Cardiac fibroblast (primary cell): Measurements from ENCODE around the gene DNAJC25.
A peak's percentile ranks its signal among the peaks of the same experiment; 100 is the strongest.
"Not testable (repeated sequence)": the region's sequence is repeated elsewhere in the genome, so short reads cannot be mapped to it uniquely, and the experiment has no call there.

ENCODE experiments used
- DNase-seq, 2 donors: peaks; one replicate each; pipeline versions ENCODE4 v3.0.0 to v3.0.0-alpha.2; 2010; ENCODE audit warnings: low read depth in 2 of 2
- H3K4me3 ChIP-seq, 2 donors: replicated peaks in 1 of 2; 1 replicate in 1 of 2; 2 replicates in 1 of 2; pipeline ENCODE4 v1.5.1; 2011; ENCODE audit warnings: low read depth in 2 of 2, low read length in 2 of 2, mild to moderate bottlenecking in 2 of 2, moderate library complexity in 1 of 2
- TF ChIP-seq, protein P1 (sequence below): IDR thresholded peaks from one replicate; pipeline ENCODE4 v1.5.1; 2011; ENCODE audit warnings: low read depth, mild to moderate bottlenecking, low read length, inconsistent platforms

The DNAJC25 gene

GRCh38 chr9:111610149-111610548 is 21.0 kb upstream of the DNAJC25 start:
- no peak for DNase-seq
- no peak overlapping the region for H3K4me3 ChIP-seq
- TF ChIP-seq, protein P1, sequence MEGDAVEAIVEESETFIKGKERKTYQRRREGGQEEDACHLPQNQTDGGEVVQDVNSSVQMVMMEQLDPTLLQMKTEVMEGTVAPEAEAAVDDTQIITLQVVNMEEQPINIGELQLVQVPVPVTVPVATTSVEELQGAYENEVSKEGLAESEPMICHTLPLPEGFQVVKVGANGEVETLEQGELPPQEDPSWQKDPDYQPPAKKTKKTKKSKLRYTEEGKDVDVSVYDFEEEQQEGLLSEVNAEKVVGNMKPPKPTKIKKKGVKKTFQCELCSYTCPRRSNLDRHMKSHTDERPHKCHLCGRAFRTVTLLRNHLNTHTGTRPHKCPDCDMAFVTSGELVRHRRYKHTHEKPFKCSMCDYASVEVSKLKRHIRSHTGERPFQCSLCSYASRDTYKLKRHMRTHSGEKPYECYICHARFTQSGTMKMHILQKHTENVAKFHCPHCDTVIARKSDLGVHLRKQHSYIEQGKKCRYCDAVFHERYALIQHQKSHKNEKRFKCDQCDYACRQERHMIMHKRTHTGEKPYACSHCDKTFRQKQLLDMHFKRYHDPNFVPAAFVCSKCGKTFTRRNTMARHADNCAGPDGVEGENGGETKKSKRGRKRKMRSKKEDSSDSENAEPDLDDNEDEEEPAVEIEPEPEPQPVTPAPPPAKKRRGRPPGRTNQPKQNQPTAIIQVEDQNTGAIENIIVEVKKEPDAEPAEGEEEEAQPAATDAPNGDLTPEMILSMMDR, result no peak

DNA sequence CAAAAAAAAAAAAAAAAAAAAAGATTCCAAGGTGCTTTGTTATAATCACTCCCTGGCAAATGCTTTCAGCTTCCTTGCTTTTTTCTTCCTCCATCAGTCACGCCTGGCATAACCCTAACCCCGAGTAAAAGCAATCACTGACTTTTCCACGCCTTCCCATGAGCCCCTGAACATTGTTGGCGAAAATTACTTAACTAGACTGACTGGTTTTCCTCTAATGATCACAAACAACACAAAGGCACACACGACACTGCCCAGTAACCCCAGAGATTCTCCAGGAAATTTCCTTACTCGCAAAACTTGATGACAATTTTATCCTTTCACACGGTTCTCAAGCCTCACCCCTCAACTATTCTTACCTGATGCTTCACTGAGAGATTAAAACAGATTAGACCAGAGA is 20.3 kb upstream of the DNAJC25 start:
- TF ChIP-seq, protein P1, result no peak
- H3K4me3 ChIP-seq, result no peak overlapping the region
- no peak for DNase-seq

GRCh38 chr9:111613436-111614040 is 17.6 kb upstream of the DNAJC25 start:
- no peak overlapping the region for H3K4me3 ChIP-seq
- DNase-seq, result no peak
- TF ChIP-seq, protein P1, result no peak

DNA sequence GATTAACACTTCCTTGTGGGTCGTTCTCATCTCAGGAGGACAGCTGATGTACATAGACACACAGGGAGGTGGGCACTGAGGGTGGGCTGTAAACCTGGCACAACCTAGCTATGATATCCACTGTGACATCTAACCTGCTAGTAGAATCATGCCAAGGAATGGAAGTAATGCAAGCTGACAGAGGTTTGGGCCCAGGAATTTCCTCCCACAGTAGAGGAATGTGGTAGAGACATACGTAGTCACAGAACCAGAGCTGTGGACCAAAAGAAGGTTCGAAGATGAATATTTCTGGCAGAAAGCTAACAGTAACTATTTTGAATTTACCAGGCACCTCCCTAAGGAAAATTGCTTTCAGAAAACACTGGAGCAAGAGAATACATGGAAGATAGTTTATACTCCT is 15.2 kb upstream of the DNAJC25 start:
- no peak overlapping the region for H3K4me3 ChIP-seq
- TF ChIP-seq, protein P1, result no peak
- no peak for DNase-seq

- not testable (repeated sequence) for H3K4me3 ChIP-seq, DNase-seq
Observed at GRCh38 chr9:111617349-111617748, 13.8 kb upstream of the DNAJC25 start.

DNA sequence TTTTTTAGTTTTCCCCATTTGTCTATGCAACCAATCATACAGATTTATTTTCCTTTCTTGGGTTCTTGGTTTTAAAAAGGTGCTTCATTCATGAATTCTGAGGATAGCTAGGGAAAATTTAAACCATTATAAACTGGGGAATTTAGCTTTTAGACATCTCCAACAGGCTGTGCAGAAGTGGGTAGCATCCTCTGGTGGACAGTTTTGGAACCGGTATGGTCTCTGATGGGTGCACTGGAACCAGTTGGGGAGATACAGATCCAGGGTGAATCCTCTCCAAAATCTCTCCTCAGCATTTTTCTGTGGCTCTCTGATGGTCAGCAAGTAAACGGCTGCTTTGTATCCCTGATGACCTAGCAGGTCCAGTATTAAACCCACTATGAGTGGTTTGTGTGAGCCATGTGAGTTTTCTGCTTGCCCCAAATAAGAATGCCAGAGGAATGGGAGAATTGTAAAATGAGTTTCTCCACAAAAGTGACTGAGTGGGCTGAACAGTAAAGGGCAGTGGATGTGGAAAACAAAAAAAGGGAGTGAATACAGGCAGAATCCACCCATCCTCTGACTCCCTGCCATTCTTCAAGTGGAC is 9.1 kb upstream of the DNAJC25 start:
- DNase-seq, result peak; percentile 72 to 73
- H3K4me3 ChIP-seq, result no peak overlapping the region
- TF ChIP-seq, protein P1, result peak; percentile 99

GRCh38 chr9:111622626-111623025 is 8.5 kb upstream of the DNAJC25 start:
- TF ChIP-seq, protein P1, result no peak
- peak; percentile 85 to 88 for DNase-seq
- no peak overlapping the region for H3K4me3 ChIP-seq
